Mucosa of gallbladder (tissue), 1 donor: ENCODE results near the gene AQP2. TPM values are rescaled to one million over a fixed set of nuclear protein-coding genes. Genes with fewer than 3 reads are reported as not detected.

Experiments
- DNase-seq: peaks from one replicate; pipeline ENCODE4 v3.0.0-alpha.2; 2020; ENCODE audit warnings: low spot score
- total RNA-seq: library from RNA; stranded (reverse); gene quantifications from one replicate; pipeline ENCODE4 v1.2.1, GENCODE V29; 2021
- donor health status: DM: no; HTN: no; CAD: no.

AQP2 gene
- total RNA-seq, 1 donor from 2014 or later: not detected

DNA sequence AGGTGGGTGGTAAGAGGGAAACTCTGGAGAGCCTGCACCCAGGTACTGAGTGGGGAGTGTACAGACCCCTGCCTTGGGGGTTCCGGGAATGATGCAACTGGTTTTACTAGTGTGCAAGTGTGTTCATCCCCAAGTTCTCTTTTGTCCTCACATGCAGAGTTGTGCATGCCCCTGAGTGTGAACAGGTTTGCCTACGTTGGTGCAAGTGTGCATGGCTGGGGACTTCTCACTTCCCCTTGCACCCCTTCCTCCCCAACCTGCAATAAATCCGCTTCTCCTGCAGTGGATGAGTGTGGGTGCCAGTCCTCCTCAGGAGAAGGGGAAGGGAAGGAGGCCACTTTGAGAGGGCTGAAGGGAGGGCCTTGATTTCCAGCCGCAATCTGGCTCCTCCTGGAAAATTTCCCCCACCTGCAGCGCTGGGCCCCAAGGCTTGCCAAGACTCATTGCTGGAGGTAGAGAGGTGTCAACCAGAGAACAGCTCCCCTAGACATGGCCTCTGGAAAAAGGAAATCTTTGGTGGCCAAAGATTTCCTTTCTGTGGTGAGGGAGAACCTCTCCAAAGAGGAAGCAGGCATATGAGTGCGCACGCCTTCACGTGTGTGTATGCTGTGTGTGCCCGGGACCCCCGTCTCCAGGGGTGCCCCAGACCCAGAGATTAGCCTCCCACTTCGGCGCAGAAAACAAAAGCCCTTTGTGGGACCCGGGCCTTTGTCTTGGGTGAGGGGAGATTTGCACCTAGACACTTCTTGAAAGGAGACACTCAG, 5.5 kb downstream of the AQP2 start:
- no peak for DNase-seq

DNA sequence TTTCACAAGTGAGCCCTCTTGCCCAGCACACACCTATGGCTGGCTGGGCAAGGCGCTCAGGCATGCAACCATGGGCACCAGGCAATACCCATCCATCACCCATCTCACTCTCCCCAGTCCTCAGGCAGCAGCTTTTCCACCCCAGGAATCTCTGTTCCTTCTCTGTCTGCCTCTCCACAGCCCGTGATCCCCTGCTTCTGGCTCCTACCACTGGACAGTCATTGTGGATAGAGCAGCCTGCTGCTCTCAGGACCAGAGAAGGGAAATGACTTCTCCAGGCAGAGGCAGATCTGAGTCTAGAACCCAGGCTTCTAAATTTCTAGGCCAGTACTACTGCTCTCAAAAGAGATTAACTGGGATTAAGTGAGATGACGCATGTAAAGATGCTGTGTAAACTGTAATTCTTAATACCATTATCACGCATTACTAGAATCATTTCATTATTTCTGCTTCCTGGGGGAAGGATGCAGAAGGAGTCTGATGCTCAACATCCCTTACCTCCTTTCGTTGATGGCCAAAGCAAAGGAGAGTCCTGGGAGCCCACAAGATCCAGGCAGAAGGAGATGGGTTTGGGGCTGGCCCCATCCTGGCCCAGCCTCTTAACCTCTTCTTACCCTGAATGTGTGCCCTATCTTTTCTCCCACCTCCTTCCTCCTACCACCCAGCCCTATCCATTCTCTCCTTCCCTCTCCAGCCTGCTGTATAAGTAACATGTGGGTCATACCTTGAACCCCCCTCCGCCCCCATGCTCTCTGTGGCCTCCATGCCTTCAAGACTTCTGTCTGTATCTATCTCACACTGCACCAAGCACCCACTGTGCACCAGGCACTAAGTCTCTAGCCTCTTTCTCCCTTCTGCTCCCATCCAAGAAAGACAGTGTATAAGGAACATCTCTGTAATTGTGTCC, 6.4 kb downstream of the AQP2 start:
- no peak for DNase-seq

DNA sequence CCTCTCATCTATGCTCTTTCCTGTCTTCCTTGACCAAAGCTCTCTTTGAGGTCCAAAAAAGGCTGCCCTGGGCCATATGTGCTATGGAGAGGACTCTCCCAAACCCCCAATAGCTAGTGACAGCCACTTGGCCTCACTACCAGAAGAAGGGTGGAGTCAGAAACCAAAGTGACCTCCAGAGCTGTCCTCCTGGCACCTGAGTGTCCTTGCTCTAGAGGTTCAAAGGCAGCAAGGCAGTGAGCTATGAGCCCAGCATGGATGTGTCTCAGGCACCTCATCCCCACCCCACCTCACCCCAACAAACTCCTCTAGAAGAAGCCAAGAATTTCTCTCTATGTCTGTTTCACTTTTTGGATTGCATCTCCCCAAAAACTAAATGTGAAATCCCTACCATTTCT, 7.0 kb downstream of the AQP2 start:
- DNase-seq: no peak

DNA sequence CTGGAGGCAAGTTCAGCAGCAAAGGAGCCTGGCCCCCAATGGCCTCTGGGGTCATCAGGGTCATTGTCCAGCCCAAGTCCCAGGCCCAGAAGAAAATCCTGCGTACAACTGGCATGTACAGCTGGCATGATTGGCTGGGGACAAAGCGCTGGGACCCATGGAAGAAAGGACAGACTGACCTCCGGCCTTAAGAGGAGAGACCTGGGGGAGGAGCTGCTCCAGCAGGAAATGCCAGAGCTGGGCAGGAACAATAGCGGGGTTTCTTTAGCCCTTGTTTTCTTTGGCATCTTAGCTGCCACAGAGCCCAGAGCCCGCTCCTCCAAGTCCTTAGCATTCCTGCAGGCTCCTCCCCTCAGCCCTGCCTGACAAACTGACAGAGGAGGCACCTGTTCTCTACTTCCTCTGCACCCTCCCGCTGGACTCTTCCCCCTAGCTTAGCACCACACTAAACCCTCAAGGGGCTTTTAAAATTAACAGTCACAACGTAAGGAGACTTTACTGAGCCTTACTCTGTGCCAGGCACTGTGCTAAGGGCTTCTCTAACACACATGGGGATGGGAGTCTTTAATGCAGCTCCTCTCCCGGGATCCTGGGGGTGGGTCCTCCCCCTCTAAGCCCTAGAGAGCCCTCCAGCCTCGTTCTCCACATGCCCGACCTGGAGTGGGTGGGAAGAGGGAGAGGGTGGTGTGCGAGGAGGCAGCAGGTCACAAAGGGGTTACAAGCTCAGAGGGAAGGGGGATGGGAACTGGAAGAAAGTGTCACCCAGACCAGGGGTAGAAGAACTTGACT, 9.3 kb downstream of the AQP2 start:
- peak; percentile 76 for DNase-seq

DNA sequence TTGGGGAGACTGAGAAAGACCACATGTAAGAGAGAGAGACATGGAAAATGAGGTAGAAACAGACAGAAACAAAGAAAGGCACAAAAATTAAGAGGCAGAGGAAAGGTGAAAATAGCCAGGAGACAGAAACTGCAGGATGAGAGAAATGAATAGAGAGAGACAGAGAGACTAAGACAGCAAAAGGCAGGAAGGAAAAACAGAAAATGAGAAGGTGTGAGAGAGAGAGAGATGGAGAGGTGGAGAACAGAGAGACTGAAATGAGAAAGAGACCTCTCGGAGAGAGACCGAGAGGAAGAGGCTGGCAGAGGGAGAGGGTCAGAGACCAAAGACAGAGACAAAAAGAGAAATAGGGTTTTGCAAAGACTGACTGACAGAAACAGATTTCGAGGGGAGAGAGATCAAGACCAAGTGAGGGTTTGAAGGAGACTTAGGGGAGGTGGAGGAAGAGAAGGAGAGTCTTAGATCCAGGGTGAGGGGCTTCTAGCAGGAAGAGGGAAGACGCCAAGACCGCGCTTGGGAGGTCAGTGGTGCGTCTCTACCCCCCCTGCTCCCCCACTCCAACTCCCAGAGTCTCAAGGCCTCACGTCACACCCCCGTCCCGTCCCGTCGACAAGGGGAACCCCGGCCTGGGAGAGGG, 10.1 kb downstream of the AQP2 start:
- DNase-seq: no peak

DNA sequence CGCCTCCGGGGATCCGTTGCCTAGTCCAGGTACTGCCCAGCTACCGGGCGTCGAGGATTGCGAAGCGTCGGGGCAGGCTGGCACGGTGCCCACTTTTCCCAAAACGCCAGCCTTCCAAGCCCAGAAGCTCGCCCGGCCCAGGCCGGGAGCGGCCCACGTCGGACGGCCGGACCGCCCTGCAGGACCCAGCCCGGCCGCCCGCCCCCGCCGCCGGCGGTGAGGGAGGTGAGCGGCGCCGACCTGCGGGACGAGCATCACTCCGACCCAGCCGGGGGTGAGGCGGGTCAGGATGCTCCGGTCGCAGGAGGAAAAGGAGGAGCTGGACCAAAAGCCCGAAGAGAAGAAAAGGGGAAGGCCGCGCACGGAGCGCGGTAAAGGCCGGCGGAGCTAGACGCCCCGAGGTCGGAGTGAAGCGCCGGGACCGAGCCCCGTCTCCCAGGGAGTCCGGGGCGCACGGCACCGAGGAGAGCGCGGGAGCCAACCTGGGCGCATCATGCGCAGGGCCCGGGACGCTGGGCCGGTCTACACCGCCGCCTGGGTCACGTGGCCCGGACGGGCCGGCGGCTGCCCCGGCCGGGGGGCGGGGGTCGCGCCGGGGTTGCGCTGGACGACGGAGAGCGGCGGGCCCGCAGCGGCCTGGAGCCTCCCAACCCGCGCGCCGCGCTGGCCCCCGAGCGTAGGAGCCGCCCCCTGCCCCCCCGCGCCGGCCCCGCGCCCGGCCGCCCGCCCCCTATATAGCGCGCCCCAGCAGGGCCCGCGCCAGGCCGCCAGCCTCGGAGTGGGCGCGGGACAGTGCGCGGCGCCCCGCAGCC, 10.8 kb downstream of the AQP2 start, which contains the start of gene AQP5:
Gene AQP5, plus strand, starts transcription at position 762 of the 812 bp plus-strand sequence. CDS start 146 bp downstream, outside the sequence.
- DNase-seq: no peak

DNA sequence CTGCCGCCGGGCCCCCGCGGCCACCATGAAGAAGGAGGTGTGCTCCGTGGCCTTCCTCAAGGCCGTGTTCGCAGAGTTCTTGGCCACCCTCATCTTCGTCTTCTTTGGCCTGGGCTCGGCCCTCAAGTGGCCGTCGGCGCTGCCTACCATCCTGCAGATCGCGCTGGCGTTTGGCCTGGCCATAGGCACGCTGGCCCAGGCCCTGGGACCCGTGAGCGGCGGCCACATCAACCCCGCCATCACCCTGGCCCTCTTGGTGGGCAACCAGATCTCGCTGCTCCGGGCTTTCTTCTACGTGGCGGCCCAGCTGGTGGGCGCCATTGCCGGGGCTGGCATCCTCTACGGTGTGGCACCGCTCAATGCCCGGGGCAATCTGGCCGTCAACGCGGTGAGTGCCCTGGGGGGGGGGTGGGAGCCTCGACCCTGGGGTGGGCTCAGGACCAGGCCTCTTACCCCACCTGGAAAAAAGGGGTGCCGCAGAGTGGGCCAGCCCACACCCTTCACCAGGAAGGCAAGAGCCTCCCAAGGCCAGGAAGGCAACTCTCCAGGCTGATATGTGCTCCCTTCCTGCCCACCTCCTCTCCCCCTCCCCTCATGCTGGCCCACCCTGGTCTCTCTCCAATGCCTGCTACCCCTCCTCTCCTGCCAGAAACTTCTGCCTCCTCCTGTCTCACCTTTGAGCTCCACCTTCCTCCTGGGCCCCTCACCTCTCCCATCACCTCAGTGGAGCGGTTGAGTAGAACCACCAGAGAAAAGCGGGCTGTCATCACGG, 11.6 kb downstream of the AQP2 start:
- DNase-seq: no peak

DNA sequence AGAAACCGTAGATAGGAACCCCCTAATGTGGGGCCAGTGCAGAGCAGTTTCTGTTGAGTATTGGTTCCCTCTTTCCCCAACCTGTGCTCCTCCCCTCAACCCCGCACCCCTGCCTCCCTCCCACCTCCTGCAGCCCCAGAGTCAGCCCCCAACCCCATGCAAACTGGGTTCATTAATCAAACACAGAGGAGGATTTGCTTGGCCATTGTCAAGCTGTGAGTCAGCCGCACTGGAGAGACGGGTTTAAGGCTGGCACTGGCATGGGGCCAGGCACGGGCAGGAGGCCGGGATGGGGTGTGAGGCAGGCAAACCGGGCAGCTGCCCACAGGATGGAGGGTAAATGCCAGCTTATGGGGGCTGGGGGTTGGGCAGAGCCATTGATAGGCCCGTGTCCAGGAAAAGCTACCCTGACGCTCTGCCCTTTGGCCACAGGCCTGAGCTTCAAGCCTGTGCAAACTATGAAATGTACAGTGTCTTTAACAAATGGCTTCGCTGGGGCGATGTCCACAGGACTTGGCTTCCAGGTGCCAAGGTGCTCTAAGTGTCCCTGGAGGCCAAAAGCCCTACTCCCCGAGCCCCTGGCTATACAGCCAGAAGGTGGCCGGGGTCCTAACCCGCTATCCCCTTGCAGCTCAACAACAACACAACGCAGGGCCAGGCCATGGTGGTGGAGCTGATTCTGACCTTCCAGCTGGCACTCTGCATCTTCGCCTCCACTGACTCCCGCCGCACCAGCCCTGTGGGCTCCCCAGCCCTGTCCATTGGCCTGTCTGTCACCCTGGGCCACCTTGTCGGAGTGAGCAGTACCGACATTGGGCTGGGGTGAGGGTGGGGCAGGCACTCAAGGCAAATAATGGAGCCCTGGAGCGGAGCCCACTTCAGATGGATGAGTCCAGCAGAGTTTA, 12.6 kb downstream of the AQP2 start:
- DNase-seq: peak; percentile 85

DNA sequence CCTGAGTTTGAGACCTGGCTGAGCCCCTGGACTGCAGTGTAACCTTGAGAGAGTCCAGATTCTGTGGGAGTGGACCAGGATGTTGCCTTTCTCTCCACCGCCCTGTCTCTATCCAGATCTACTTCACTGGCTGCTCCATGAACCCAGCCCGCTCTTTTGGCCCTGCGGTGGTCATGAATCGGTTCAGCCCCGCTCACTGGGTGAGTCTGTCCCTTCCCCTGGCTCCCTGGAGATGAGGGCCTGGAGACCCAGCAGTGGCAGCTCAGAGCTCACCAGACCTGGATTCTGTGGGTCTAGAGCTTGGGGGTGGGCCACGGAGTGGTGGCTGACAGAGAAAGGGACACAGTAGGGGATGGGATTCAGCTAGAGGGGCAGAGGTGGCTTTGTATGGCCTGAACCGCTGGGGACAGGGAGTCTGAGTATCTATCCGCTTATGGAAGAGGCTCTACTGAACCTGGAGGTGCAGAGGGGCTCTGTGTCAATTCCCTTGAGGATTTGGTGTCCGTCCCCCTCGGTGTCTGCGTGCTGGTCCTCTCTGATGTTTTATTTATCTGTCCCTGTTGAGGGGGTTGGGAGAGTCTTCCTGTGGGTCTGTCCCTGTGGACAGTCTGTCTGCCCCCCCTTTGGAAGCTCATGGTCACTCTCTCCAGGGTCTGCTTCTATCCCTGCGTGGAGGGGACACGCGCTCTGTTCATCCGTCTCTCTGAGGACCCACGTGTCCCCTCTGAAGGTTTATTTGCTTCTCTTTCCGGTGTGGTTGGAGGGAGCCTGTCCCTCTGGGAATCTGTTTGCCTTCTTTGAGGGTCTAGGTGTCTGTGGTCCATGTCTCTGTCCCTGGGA, 13.7 kb downstream of the AQP2 start:
- no peak for DNase-seq

DNA sequence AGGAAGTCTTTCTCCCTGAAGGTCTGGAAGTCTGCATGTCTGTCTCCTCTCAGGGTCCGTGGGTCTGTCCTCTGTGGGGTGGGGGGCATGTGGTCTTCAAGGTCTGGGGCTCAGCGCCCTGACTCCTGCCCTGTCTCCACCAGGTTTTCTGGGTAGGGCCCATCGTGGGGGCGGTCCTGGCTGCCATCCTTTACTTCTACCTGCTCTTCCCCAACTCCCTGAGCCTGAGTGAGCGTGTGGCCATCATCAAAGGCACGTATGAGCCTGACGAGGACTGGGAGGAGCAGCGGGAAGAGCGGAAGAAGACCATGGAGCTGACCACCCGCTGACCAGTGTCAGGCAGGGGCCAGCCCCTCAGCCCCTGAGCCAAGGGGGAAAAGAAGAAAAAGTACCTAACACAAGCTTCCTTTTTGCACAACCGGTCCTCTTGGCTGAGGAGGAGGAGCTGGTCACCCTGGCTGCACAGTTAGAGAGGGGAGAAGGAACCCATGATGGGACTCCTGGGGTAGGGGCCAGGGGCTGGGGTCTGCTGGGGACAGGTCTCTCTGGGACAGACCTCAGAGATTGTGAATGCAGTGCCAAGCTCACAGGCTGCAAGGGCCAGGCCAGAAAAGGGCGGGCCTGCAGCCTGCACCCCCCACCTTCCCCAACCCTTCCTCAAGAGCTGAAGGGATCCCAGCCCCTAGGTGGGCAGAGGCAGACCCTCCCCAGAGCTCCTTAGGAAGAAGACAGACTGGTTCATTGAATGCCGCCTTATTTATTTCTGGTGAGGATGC, 14.5 kb downstream of the AQP2 start:
- DNase-seq: no peak

DNA sequence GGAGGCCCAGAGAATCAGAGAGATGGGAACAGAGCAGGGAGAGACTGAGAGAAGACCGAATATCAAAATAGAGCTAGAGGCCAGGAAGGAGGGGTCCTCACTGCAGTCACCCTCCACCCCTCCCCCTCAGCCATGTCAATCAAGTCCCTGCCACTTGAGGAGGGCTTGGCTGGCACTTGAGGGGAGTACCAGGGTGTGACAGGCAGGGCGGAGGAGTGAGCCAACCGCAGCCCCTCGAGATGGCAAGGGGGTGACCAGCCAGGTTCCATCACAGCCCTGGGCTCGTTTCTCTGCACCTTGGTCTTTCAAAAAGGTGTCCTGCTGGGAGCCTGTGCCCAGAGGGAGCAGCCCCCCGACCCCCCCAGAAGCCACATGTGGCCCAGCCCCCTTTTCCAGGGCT, 15.3 kb downstream of the AQP2 start:
- no peak for DNase-seq

DNA sequence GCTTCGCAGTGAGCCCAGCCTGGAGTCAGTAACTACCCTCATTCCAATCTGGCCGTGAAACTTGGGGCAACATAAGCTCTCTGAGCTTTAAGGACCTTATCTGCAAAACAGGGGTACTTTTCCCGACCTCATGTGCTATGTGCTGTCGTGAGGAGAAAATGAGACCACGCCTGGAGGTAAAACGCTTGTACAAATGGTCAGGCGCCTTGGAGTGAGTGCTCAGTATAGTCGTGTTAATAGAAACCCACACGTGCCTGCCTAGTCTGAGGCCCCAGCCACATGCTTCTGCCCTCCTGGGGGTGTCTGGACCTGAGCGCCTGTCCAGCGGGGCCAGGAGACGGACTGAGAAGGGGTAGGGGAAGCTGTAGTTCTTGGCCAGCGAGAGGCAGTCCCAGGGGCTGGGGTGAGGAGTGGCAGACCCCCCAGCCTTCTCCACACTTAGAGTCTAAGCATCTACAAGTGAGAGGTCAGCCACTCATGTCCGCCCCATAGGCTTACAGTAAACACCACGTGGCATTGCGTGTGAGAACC, 16.0 kb downstream of the AQP2 start:
- DNase-seq: no peak

DNA sequence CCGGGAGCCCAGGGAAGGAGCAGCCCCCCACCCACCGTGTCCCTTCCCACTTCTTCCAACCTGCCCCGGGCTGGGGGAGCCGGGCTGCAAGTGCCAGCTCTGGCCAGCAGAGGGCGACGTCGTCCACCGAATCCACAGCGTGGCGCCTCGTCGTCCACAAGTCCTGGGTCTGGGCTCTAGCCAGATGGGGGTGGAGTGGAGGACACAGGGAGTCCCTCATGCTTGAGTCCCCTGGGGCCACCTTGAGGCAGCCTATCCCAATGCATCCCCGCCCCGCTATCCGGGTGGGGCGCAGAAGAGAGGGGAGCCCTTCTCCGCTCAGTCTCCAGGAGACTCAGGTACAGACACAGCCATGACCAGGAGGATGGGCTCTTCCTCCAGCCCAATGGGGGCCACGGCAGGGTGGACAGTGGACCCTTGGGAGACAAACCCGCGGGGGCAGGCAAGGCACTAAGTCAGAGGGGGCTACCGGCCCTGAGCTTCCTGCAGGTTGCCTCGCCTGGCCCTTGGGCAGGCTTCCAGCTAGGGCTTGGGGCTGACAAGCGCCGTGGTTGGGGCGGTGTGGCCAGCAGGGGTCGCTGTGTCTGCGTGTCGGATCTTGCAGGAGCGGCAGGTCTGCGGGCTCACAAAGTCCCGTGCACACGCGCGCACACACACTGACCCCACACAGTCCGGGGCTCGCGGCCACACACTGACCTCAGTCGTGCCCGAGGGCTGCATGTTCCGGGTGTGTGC, 16.7 kb downstream of the AQP2 start:
- peak; percentile 93 for DNase-seq

DNA sequence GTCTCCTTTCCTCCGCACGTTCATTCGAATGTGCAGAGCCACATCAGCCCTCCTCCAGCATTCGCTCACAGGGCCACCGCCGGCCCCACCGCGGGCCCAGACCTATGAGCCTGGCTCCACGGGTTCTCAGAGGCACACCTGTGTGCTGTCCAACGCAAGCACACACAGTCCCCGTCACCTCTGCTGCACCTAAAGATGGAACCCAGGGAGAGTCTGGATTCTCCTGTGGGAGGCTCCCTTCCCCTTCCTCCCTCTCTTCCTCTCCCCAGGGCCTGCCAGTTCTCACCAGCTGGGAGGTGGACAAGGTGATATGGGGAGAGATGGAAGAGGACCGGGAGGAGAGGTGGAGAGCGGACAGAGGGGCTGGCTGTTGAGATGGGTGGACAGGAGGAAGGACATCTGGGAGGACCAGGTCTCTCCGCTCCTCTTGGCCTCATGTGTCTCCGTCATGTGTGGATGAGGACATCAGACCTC, 17.3 kb downstream of the AQP2 start:
- no peak for DNase-seq

DNA sequence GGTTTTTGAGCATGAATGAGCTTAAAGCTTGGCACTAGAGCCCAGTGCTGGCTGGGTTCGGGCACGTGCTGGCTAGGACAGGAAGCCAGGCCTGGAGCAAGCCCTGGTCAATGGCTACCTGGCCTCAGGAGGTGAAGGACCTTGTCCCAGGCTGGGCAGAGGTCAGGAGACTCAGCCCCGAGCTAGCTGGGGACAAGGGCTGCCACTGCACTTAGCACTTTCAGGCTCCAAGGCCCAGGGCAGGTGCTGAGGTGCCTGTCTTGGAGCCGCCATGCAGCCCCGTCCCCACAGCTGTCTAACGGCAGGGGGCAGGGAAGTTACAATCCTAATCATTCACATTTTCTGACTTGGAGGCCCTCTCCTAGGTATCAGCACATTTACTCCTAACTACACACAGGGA, 17.9 kb downstream of the AQP2 start:
- no peak for DNase-seq

DNA sequence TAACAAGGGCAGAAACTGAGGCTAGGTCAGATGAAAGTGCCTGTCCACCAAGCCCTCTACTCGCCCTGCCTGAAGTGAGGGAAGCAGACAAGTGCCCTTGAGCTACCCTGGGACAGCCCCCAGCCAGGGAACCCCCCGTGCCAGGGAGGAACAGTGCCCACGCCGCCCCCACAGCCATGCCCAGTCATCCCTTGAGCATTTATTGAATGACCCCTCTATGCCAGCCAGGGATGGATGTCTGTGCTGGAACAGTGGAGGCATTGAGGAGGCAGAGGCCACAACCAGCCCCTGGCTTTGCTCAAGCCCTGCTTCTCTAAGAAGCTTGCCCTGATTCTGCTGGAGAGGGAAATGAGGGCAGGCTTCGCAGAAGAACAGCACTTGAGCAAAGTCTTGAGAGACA, 18.5 kb downstream of the AQP2 start:
- DNase-seq: no peak
